Activated naive CD8-positive, alpha-beta T cell (primary cell): ENCODE results near the gene MINAR2.

Source experiments
- H3K27ac Mint-ChIP-seq: one replicate; pipeline ENCODE4 v1.8.0; 2021; ENCODE audit warnings: mixed read lengths
- H3K27me3 Mint-ChIP-seq: one replicate; pipeline ENCODE4 v1.8.0; 2021; ENCODE audit warnings: mixed read lengths
- H3K36me3 Mint-ChIP-seq: one replicate; pipeline ENCODE4 v1.8.0; 2021; ENCODE audit warnings: mixed read lengths
- H3K4me1 Mint-ChIP-seq: one replicate; pipeline ENCODE4 v1.8.0; 2021; ENCODE audit warnings: low read depth, mixed read lengths
- H3K4me3 Mint-ChIP-seq: one replicate; pipeline ENCODE4 v1.8.0; 2021; ENCODE audit warnings: mild to moderate bottlenecking, mixed read lengths
- H3K9me3 Mint-ChIP-seq: one replicate; pipeline ENCODE4 v1.8.0; 2021; ENCODE audit warnings: low read depth, mixed read lengths

The MINAR2 gene

GRCh38 chr5:129760636-129761325 is 12.9 kb downstream of the MINAR2 start:
- H3K27me3 Mint-ChIP-seq = peaks cover 2% of the 10 kb centered on the region
- H3K4me3 Mint-ChIP-seq = no peak overlapping the region
- no peaks in the 10 kb centered on the region for H3K36me3 Mint-ChIP-seq
- H3K27ac Mint-ChIP-seq = no peak overlapping the region
- H3K4me1 Mint-ChIP-seq = no peaks in the 10 kb centered on the region
- H3K9me3 Mint-ChIP-seq = no peaks in the 10 kb centered on the region

GRCh38 chr5:129763651-129764050 is 15.8 kb downstream of the MINAR2 start:
- no peaks in the 10 kb centered on the region for H3K27me3 Mint-ChIP-seq
- H3K4me1 Mint-ChIP-seq = peaks cover 2% of the 10 kb centered on the region
- H3K4me3 Mint-ChIP-seq = no peak overlapping the region
- H3K36me3 Mint-ChIP-seq = no peaks in the 10 kb centered on the region
- no peak overlapping the region for H3K27ac Mint-ChIP-seq
- no peaks in the 10 kb centered on the region for H3K9me3 Mint-ChIP-seq

DNA sequence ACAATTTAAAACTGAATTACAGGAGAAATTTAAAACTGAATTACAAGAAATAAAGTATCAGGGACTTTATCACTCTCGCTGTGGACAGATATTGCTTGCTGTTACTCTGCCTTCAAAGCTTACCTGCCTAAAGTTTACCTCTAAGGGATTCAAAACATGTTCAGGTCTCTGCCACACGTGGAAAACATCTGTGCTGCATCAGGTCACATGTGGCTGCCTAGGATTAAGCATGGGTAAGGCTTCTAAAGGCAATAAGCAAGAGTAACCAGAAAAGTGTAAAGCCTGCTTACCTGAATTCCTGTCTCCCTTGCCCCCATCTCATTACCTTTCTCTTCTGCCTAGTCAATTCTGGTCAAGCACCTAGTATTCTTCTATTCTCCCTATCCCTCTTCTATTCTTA is 18.9 kb downstream of the MINAR2 start:
- Mint-ChIP-seq H3K36me3 (no peaks in the 10 kb centered on the region), H3K4me1 (peaks cover 4% of the 10 kb centered on the region), H3K27me3 (no peaks in the 10 kb centered on the region), H3K4me3 (no peak overlapping the region), H3K27ac (no peak overlapping the region), H3K9me3 (no peaks in the 10 kb centered on the region)

DNA sequence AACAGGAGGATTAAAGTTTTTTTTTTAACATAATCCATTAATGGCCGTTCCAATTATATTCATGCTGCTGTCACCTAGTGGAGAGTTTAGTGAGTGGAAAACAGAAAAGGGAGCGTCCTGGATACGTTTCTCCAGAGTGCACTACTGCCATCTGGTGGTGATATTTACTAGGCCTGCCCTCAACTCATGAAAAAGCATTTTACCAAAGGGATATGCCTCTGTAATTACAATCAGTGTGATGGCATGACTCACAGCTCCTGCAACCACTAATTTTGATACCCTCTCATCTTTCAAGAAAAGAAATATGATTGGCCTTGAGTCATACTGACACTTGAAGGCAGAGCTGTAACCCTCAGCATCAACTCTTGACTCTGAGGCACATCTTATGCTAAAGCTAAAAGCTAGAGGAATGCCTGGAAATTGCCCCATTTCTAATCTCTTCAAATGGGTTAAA is 20.1 kb downstream of the MINAR2 start:
- Mint-ChIP-seq H3K27me3 (no peaks in the 10 kb centered on the region), H3K4me1 (peaks cover 4% of the 10 kb centered on the region), H3K9me3 (no peaks in the 10 kb centered on the region), H3K4me3 (no peak overlapping the region), H3K36me3 (no peaks in the 10 kb centered on the region), H3K27ac (no peak overlapping the region)

- Mint-ChIP-seq H3K27me3 (no peaks in the 10 kb centered on the region), H3K27ac (no peak overlapping the region), H3K9me3 (no peaks in the 10 kb centered on the region), H3K4me1 (peaks cover 4% of the 10 kb centered on the region), H3K4me3 (no peak overlapping the region), H3K36me3 (no peaks in the 10 kb centered on the region)
Observed at GRCh38 chr5:129768735-129769134, 20.8 kb downstream of the MINAR2 start.

DNA sequence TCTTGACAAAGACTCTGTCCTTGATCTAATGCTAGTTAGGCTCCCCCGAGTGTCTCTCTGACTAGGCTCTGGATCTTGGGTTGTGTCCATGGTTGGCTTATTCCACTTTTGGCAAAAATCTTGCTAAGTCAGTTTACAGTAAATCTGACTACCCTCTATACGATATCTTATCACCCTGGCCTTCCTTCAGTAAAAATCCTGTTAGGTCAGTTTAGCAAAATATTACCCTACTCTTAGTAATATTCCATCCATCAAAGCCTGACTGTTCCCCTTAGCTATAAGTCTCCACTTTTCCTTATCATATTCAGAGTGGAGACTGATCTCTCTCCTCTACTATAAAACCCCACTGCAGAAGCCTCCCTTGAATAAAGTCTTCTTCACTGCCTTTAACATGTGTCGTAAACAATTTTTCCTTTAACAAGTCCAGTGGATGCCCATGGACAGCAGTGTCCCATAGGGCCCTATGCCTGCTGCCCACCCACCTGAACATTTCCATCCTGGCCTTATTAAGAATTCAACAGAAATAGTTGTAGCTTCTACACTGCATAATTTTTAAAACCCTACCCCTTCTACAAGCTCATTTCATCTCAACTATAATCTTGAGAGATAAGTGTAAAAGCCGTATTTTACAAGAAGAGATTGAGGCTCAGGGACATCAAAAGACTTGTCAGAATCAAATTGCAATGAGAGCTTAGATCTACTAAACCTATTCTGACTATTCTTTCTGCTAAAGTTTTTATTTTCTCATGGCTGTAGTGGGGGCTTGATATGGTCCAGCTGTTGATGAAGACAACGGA is 22.3 kb downstream of the MINAR2 start:
- no peaks in the 10 kb centered on the region for H3K36me3 Mint-ChIP-seq
- H3K4me1 Mint-ChIP-seq = peaks cover 4% of the 10 kb centered on the region
- no peak overlapping the region for H3K4me3 Mint-ChIP-seq
- no peaks in the 10 kb centered on the region for H3K9me3 Mint-ChIP-seq
- H3K27ac Mint-ChIP-seq = no peak overlapping the region
- no peaks in the 10 kb centered on the region for H3K27me3 Mint-ChIP-seq

GRCh38 chr5:129771058-129771838 is 23.4 kb downstream of the MINAR2 start:
- H3K9me3 Mint-ChIP-seq = no peaks in the 10 kb centered on the region
- no peak overlapping the region for H3K27ac Mint-ChIP-seq
- peaks cover 4% of the 10 kb centered on the region for H3K4me1 Mint-ChIP-seq
- H3K27me3 Mint-ChIP-seq = no peaks in the 10 kb centered on the region
- no peaks in the 10 kb centered on the region for H3K36me3 Mint-ChIP-seq
- no peak overlapping the region for H3K4me3 Mint-ChIP-seq

- Mint-ChIP-seq H3K27me3 (no peaks in the 10 kb centered on the region), H3K4me1 (peaks cover 2% of the 10 kb centered on the region), H3K4me3 (no peak overlapping the region), H3K27ac (no peak overlapping the region), H3K36me3 (no peaks in the 10 kb centered on the region), H3K9me3 (no peaks in the 10 kb centered on the region)
Observed at GRCh38 chr5:129773376-129773775, 25.5 kb downstream of the MINAR2 start.

GRCh38 chr5:129781594-129781993 is 33.7 kb downstream of the MINAR2 start:
- Mint-ChIP-seq H3K27me3 (peaks cover 4% of the 10 kb centered on the region), H3K4me1 (no peaks in the 10 kb centered on the region), H3K9me3 (no peaks in the 10 kb centered on the region), H3K36me3 (no peaks in the 10 kb centered on the region), H3K27ac (no peak overlapping the region), H3K4me3 (no peak overlapping the region)

- Mint-ChIP-seq H3K9me3 (peaks cover 14% of the 10 kb centered on the region), H3K27me3 (peaks cover 2% of the 10 kb centered on the region), H3K4me1 (no peaks in the 10 kb centered on the region), H3K27ac (no peak overlapping the region), H3K4me3 (no peak overlapping the region), H3K36me3 (peaks cover 5% of the 10 kb centered on the region)
Observed at GRCh38 chr5:129803403-129803802, 55.5 kb downstream of the MINAR2 start.

- Mint-ChIP-seq H3K9me3 (peaks cover 10% of the 10 kb centered on the region), H3K4me3 (no peak overlapping the region), H3K27ac (no peak overlapping the region), H3K4me1 (no peaks in the 10 kb centered on the region), H3K36me3 (no peaks in the 10 kb centered on the region), H3K27me3 (peaks cover 1% of the 10 kb centered on the region)
Observed at GRCh38 chr5:129804705-129805104, 56.8 kb downstream of the MINAR2 start.

DNA sequence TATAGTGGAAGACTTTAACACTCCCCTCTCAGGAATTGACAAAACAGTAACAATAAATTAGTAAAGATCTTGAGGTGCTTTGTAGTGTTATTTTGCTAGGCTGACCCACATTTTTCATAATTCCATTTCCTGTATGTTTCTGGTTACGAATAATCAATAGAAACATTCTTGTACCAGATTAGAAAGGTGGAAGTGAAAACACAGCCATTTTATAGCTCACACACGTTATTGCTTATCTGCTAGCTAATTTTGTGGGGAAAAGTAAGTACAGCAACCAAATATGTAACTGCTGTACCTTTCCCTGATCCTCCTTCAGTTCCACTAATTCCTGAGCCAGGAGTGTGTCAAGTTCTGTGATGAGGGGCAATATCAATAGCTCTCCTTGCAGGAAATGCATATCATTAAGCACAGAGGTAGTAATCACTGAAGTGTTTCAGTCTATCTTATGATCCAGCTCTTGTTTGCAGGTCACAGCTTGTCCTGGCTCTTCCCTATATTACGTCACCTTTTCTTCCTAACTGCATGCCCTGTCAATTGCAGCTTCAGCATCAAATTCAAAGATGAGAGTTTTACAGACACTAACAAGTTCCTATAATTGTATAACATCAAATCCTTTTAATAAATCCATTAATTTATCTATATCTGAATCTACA is 59.4 kb downstream of the MINAR2 start:
- H3K9me3 Mint-ChIP-seq = no peaks in the 10 kb centered on the region
- no peak overlapping the region for H3K4me3 Mint-ChIP-seq
- no peaks in the 10 kb centered on the region for H3K36me3 Mint-ChIP-seq
- no peaks in the 10 kb centered on the region for H3K4me1 Mint-ChIP-seq
- H3K27ac Mint-ChIP-seq = no peak overlapping the region
- peaks cover 1% of the 10 kb centered on the region for H3K27me3 Mint-ChIP-seq
